GM18517 (cell line): ENCODE results near the gene MAPKAP1.
A peak's percentile ranks its signal among the peaks of the same experiment; 100 is the strongest.

Source experiments
- ATAC-seq: cut with Tn5 transposase; IDR thresholded peaks from one replicate; pipeline ENCODE4 v1.9.1; 2021; ENCODE audit warnings: mild to moderate bottlenecking, moderate library complexity; ENCODE audit not compliant: unreplicated experiment

The MAPKAP1 gene

DNA sequence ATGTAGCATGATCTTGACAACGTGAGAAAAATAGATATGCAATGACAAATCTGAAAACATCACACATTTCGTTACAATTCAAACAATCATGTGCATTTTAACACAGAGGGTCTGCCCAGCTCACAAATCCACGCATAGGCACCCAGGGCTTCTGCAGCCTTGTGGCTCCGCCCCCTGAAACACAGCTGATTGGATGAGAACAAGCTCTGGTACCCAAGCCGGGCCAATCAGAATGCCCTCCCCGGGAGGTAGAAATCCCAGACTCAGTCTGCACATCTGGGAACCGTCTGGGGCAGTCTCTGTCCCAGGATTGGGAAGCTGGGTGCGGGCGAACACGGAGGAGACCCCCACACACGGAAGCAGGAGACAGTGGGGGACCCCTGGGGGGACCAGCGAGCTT lies 307.8 kb downstream of the MAPKAP1 start:
- no peak for ATAC-seq

DNA sequence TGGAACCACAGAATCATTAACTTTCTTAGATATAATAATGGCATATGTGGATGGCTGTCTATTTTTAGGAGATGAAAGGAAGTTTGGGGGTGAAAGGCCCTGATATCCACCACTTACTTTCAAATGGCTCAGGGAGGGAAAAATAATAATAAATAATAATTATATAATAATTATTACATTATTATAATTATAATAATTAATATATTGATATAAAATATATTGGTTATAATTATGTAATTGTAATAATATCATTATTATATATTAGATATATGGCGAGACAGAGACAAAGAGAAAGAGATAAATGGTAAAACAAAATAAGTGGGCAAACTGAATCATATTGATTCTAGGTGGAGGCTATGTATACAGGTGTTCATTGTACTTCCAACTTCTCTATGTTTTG lies 308.8 kb downstream of the MAPKAP1 start:
- ATAC-seq: no peak

GRCh38 chr9:125397736-125398135 lies 309.3 kb downstream of the MAPKAP1 start:
- no peak for ATAC-seq

- ATAC-seq: no peak
Observed at GRCh38 chr9:125396799-125397198, 310.2 kb downstream of the MAPKAP1 start.

- peak; percentile 52 for ATAC-seq
Observed at GRCh38 chr9:125393426-125393825, 313.6 kb downstream of the MAPKAP1 start.

GRCh38 chr9:125391704-125392103 lies 315.3 kb downstream of the MAPKAP1 start:
- no peak for ATAC-seq

DNA sequence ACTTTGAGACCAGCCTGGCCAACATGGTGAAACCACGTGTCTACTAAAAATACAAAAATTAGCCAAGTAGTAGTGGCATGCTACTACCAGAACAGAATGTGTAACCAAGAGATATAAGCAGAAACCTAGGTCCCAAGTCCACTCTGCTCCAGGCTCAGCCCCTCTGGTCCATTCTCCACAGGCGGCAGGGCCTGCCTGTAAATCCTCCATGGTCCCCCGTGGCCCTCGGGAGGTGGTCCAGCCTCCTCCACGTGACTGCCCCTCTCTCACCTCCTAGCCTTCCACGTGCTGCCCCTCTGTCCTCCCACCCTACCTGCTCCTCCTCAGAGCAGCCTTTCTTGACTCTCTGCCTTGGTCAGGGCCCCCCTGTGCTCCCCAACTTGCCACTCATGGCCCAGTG lies 318.0 kb downstream of the MAPKAP1 start:
- ATAC-seq: no peak

DNA sequence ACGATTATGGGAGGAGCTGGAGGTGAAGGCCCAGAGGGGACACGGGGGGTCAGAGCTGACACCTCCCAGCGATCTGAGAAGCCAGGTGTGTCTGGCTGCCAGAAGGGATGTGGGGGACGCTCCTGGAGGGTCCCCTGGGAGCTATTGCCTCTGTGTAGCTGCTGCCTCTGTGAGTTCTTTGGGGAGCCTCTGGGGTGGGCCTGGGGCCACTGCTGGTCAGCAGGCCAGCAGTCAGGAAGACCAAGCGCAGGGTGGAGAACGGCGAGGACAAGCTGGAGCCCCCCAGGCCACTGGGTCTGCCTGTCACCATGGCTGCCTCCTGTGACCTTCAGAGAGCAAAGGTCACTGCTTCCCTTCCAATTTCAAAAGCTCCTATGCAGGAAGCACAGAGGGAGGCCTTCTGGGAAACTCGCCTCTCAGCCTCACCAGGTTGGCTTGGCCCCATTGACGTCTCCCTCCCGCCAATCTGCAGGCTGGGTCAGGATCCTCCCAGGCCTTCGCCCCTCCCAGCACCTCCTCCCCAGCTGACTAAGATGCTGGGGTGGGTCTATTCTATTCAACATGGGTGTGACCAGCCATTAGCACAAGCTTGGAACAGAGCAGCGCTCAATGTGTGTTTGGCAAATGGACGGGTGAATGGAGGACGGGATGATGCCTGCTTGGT lies 319.0 kb downstream of the MAPKAP1 start:
- ATAC-seq: no peak
